T-helper 9 cell (primary cell): Measurements from ENCODE around the gene MPND.

Experiments used
- DNase-seq: peaks from one replicate; pipeline ENCODE4 v3.0.0-alpha.2; 2020

Gene MPND

GRCh38 chr19:4368128-4368820 lies 24.9 kb downstream of the MPND start:
- DNase-seq: no peak

- DNase-seq: peak; percentile 59
Measured at GRCh38 chr19:4369109-4369887, 25.9 kb downstream of the MPND start.

GRCh38 chr19:4369888-4370260 lies 26.5 kb downstream of the MPND start:
- DNase-seq: peak; percentile 56

GRCh38 chr19:4370418-4371041 lies 27.2 kb downstream of the MPND start:
- no peak for DNase-seq

GRCh38 chr19:4371247-4372164 lies 28.1 kb downstream of the MPND start:
- DNase-seq: no peak

GRCh38 chr19:4372165-4373012 lies 29.0 kb downstream of the MPND start:
- DNase-seq: no peak

- DNase-seq: no peak
Measured at GRCh38 chr19:4373013-4373367, 29.6 kb downstream of the MPND start.

GRCh38 chr19:4373601-4374497 lies 30.5 kb downstream of the MPND start:
- no peak for DNase-seq

GRCh38 chr19:4374498-4375163 lies 31.3 kb downstream of the MPND start:
- no peak for DNase-seq

- no peak for DNase-seq
Measured at GRCh38 chr19:4375164-4376027, 32.0 kb downstream of the MPND start.

- DNase-seq: no peak
Measured at GRCh38 chr19:4376028-4376670, 32.8 kb downstream of the MPND start.

- DNase-seq: no peak
Measured at GRCh38 chr19:4376671-4376990, 33.3 kb downstream of the MPND start.

- no peak for DNase-seq
Measured at GRCh38 chr19:4376991-4377781, 33.8 kb downstream of the MPND start.

- DNase-seq: no peak
Measured at GRCh38 chr19:4378886-4379285, 35.5 kb downstream of the MPND start.

GRCh38 chr19:4379383-4380253 lies 36.3 kb downstream of the MPND start:
- DNase-seq: peak; percentile 17

GRCh38 chr19:4380254-4380727 lies 36.9 kb downstream of the MPND start:
- peak; percentile 57 for DNase-seq
